Right lobe of liver (tissue), 4 donors: ENCODE results near the gene MID1.

Experiments used
- CTCF ChIP-seq, 4 donors: fragments of 200-600 bp in 3 of 4; fragments of 450-650 bp in 1 of 4; IDR thresholded peaks; one replicate each; pipeline versions ENCODE4 v1.5.1 to v1.8.0; 2016 to 2022; ENCODE audit warnings: antibody characterized with exemption in 4 of 4, mild to moderate bottlenecking in 2 of 4
- POLR2A ChIP-seq: fragments of 450-650 bp; IDR thresholded peaks from one replicate; pipeline ENCODE4 v1.6.1; 2017; ENCODE audit warnings: antibody characterized with exemption, mild to moderate bottlenecking
- donor health status: DM: no; HTN: no; CAD: no.
- donor health status: DM: no; HTN: no; CAD: no.
- donor health status: DM: no; HTN: yes; CAD: no.

- no peak for TF ChIP-seq CTCF (IDR thresholded peaks at IDR 0.05)
- no peak for TF ChIP-seq POLR2A
Measured at GRCh38 chrX:10557166-10557565, 63.2 kb downstream of the MID1 start.
